BLaER1 treated with 17β-estradiol and CSF1 and Interleukin-3, amounts not matched to agents 10 nM and 100 nM (cell line): Measurements from ENCODE around the gene BTNL3.

Experiments
- H3K27ac ChIP-seq, 11 experiments: shearing (Covaris generic); formaldehyde crosslinking; 2 replicates each; pipeline ENCODE4 v1.8.1; 2022
- H3K27me3 ChIP-seq, 11 experiments: shearing (Covaris generic); formaldehyde crosslinking; 2 replicates each; pipeline ENCODE4 v1.8.1; 2022
- H3K36me3 ChIP-seq, 11 experiments: shearing (Covaris generic); formaldehyde crosslinking; 2 replicates each; pipeline ENCODE4 v1.8.1; 2022
- H3K4me1 ChIP-seq, 10 experiments: shearing (Covaris generic); formaldehyde crosslinking; 2 replicates each; pipeline ENCODE4 v1.8.1; 2022
- H3K4me2 ChIP-seq, 11 experiments: shearing (Covaris generic); formaldehyde crosslinking; 2 replicates each; pipeline ENCODE4 v1.8.1; 2022
- H3K4me3 ChIP-seq, 10 experiments: shearing (Covaris generic); formaldehyde crosslinking; 2 replicates each; pipeline ENCODE4 v1.8.1; 2022
- H3K9ac ChIP-seq, 11 experiments: shearing (Covaris generic); formaldehyde crosslinking; 2 replicates each; pipeline ENCODE4 v1.8.1; 2022
- H3K9me3 ChIP-seq, 11 experiments: shearing (Covaris generic); formaldehyde crosslinking; replicated peaks in 1 of 11; 2 replicates each; pipeline ENCODE4 v1.8.1; 2022
- H4K20me1 ChIP-seq, 11 experiments: shearing (Covaris generic); formaldehyde crosslinking; 2 replicates each; pipeline ENCODE4 v1.8.1; 2022
- Cebpa-rat ChIP-seq, 11 experiments: shearing (Covaris generic); IDR thresholded peaks; 2 replicates each; pipeline ENCODE4 v1.8.1; 2022

The BTNL3 gene

GRCh38 chr5:181035991-181036815 lies 47.6 kb downstream of the BTNL3 start:
- Histone ChIP-seq H3K27me3 (no peaks in the 10 kb centered on the region), H3K4me2 (no peak overlapping the region), H3K4me3 (no peak overlapping the region), H3K27ac (no peak overlapping the region), H3K4me1 (peaks cover 0 to 9% (median 0%) of the 10 kb centered on the region in 10 experiments; a peak in 3 of 20 replicates), H4K20me1 (no peaks in the 10 kb centered on the region), H3K36me3 (no peaks in the 10 kb centered on the region), H3K9me3 (peaks cover 0 to 27% (median 20%) of the 10 kb centered on the region in 11 experiments; a peak in 17 of 22 replicates), H3K9ac (no peak overlapping the region)
- TF ChIP-seq Cebpa-rat (IDR thresholded peaks at IDR 0.05): no peak

- H3K27me3 ChIP-seq: no peaks in the 10 kb centered on the region
- H4K20me1 ChIP-seq: no peaks in the 10 kb centered on the region
- peak overlapping the region in 1 of 11 experiments; percentile 7; a peak in 1 of 22 replicates for H3K4me2 ChIP-seq
- peaks cover 0 to 9% (median 0%) of the 10 kb centered on the region in 10 experiments; a peak in 3 of 20 replicates for H3K4me1 ChIP-seq
- H3K9ac ChIP-seq: no peak overlapping the region
- peaks cover 0 to 24% (median 16%) of the 10 kb centered on the region in 11 experiments; a peak in 17 of 22 replicates for H3K9me3 ChIP-seq
- no peak overlapping the region for H3K27ac ChIP-seq
- no peak overlapping the region for H3K4me3 ChIP-seq
- TF ChIP-seq Cebpa-rat (IDR thresholded peaks at IDR 0.05): no peak
- no peaks in the 10 kb centered on the region for H3K36me3 ChIP-seq
Measured at GRCh38 chr5:181036816-181037364, 48.2 kb downstream of the BTNL3 start.

- no peak overlapping the region for H3K9ac ChIP-seq
- peaks cover 0 to 9% (median 0%) of the 10 kb centered on the region in 10 experiments; a peak in 3 of 20 replicates for H3K4me1 ChIP-seq
- no peak for TF ChIP-seq Cebpa-rat (IDR thresholded peaks at IDR 0.05)
Measured at GRCh38 chr5:181037365-181037861, 48.8 kb downstream of the BTNL3 start.

GRCh38 chr5:181039471-181039870 lies 50.8 kb downstream of the BTNL3 start:
- H3K9ac ChIP-seq: no peak overlapping the region
- no peak overlapping the region for H3K27ac ChIP-seq
- TF ChIP-seq Cebpa-rat (IDR thresholded peaks at IDR 0.05): no peak
- H3K4me1 ChIP-seq: peaks cover 0 to 19% (median 9%) of the 10 kb centered on the region in 10 experiments; a peak in 18 of 20 replicates
- peaks cover 0 to 13% (median 5%) of the 10 kb centered on the region in 11 experiments; a peak in 9 of 22 replicates for H3K9me3 ChIP-seq
- H3K4me3 ChIP-seq: no peak overlapping the region
- no peaks in the 10 kb centered on the region for H3K36me3 ChIP-seq
- peaks cover 0 to 5% (median 0%) of the 10 kb centered on the region in 11 experiments; a peak in 2 of 22 replicates for H3K27me3 ChIP-seq
- no peak overlapping the region for H3K4me2 ChIP-seq
- no peaks in the 10 kb centered on the region for H4K20me1 ChIP-seq

More at GRCh38 chr5:181037365-181037861, 48.8 kb downstream of the BTNL3 start:
- H3K27ac ChIP-seq: no peak overlapping the region
- H3K9me3 ChIP-seq: peaks cover 0 to 19% (median 12%) of the 10 kb centered on the region in 11 experiments; a peak in 16 of 22 replicates
- peaks cover 0 to 4% (median 0%) of the 10 kb centered on the region in 11 experiments; a peak in 2 of 22 replicates for H3K27me3 ChIP-seq
- peak overlapping the region in 1 of 11 experiments; percentile 7; a peak in 1 of 22 replicates for H3K4me2 ChIP-seq
- H3K4me3 ChIP-seq: no peak overlapping the region
- no peaks in the 10 kb centered on the region for H3K36me3 ChIP-seq
- H4K20me1 ChIP-seq: no peaks in the 10 kb centered on the region

- no peaks in the 10 kb centered on the region for H3K36me3 ChIP-seq
- H3K9ac ChIP-seq: no peak within 1 kb of the TSS
- H3K4me1 ChIP-seq: peaks cover 5 to 25% (median 15%) of the 10 kb centered on the region in 10 experiments
- no peak within 1 kb of the TSS for H3K27ac ChIP-seq
- H4K20me1 ChIP-seq: no peaks in the 10 kb centered on the region
- H3K4me2 ChIP-seq: no peak within 1 kb of the TSS
- no peak for TF ChIP-seq Cebpa-rat (IDR thresholded peaks at IDR 0.05)
- H3K27me3 ChIP-seq: peaks cover 0 to 5% (median 0%) of the 10 kb centered on the region in 11 experiments; a peak in 2 of 22 replicates
- H3K9me3 ChIP-seq: peaks cover 0 to 13% (median 5%) of the 10 kb centered on the region in 11 experiments; a peak in 9 of 22 replicates
- H3K4me3 ChIP-seq: no peak within 1 kb of the TSS
Measured at GRCh38 chr5:181039931-181040630, 51.4 kb downstream of the BTNL3 start, which contains the start of gene BTNL9. Gene BTNL9 (plus strand): TSS chr5:181040266. CDS start chr5:181045490, 5,224 bp downstream.

- Histone ChIP-seq H3K4me2 (no peak overlapping the region), H3K27me3 (peaks cover 0 to 5% (median 0%) of the 10 kb centered on the region in 11 experiments; a peak in 2 of 22 replicates)
Measured at GRCh38 chr5:181040631-181040945, 51.9 kb downstream of the BTNL3 start.

GRCh38 chr5:181041043-181041442 lies 52.4 kb downstream of the BTNL3 start:
- H3K36me3 ChIP-seq: no peaks in the 10 kb centered on the region
- H3K4me1 ChIP-seq: peaks cover 12 to 32% (median 23%) of the 10 kb centered on the region in 10 experiments
- no peak overlapping the region for H3K4me2 ChIP-seq
- no peak overlapping the region for H3K9ac ChIP-seq
- peaks cover 0 to 13% (median 5%) of the 10 kb centered on the region in 11 experiments; a peak in 9 of 22 replicates for H3K9me3 ChIP-seq
- no peak for TF ChIP-seq Cebpa-rat (IDR thresholded peaks at IDR 0.05)
- no peak overlapping the region for H3K4me3 ChIP-seq
- H4K20me1 ChIP-seq: no peaks in the 10 kb centered on the region
- no peak overlapping the region for H3K27ac ChIP-seq
- H3K27me3 ChIP-seq: peaks cover 0 to 5% (median 0%) of the 10 kb centered on the region in 11 experiments; a peak in 2 of 22 replicates

More at GRCh38 chr5:181040631-181040945, 51.9 kb downstream of the BTNL3 start:
- no peak for TF ChIP-seq Cebpa-rat (IDR thresholded peaks at IDR 0.05)
- Histone ChIP-seq H3K4me1 (peaks cover 10 to 30% (median 20%) of the 10 kb centered on the region in 10 experiments), H3K9ac (no peak overlapping the region), H3K9me3 (peaks cover 0 to 13% (median 5%) of the 10 kb centered on the region in 11 experiments; a peak in 9 of 22 replicates), H3K27ac (no peak overlapping the region), H3K36me3 (no peaks in the 10 kb centered on the region), H3K4me3 (no peak overlapping the region), H4K20me1 (no peaks in the 10 kb centered on the region)

GRCh38 chr5:181042036-181042713 lies 53.5 kb downstream of the BTNL3 start:
- Histone ChIP-seq H3K27me3 (peaks cover 0 to 5% (median 0%) of the 10 kb centered on the region in 11 experiments; a peak in 2 of 22 replicates), H3K4me3 (no peak overlapping the region), H3K36me3 (no peaks in the 10 kb centered on the region), H4K20me1 (no peaks in the 10 kb centered on the region), H3K4me2 (no peak overlapping the region), H3K4me1 (peaks cover 16 to 43% (median 32%) of the 10 kb centered on the region in 10 experiments), H3K9ac (no peak overlapping the region), H3K9me3 (peaks cover 0 to 11% (median 5%) of the 10 kb centered on the region in 11 experiments; a peak in 9 of 22 replicates), H3K27ac (no peak overlapping the region)
- TF ChIP-seq Cebpa-rat (IDR thresholded peaks at IDR 0.05): no peak
